Measurements from ENCODE around the gene SLC9A4.

The SLC9A4 gene

GRCh38 chr2:102473020-102473419 is at the start of gene SLC9A4:
Gene SLC9A4, plus strand, starts transcription at chr2:102473226. Its CDS starts 534 bp downstream, at chr2:102473760.
- DNase-seq (peak; percentile 63), ATAC-seq (no peak)

GRCh38 chr2:102423368-102423767 is 49.7 kb upstream of the SLC9A4 start:
- no peak for DNase-seq
- ATAC-seq = no peak

GRCh38 chr2:102424754-102425153 is 48.3 kb upstream of the SLC9A4 start:
- DNase-seq (no peak), ATAC-seq (peak; percentile 50)

DNA sequence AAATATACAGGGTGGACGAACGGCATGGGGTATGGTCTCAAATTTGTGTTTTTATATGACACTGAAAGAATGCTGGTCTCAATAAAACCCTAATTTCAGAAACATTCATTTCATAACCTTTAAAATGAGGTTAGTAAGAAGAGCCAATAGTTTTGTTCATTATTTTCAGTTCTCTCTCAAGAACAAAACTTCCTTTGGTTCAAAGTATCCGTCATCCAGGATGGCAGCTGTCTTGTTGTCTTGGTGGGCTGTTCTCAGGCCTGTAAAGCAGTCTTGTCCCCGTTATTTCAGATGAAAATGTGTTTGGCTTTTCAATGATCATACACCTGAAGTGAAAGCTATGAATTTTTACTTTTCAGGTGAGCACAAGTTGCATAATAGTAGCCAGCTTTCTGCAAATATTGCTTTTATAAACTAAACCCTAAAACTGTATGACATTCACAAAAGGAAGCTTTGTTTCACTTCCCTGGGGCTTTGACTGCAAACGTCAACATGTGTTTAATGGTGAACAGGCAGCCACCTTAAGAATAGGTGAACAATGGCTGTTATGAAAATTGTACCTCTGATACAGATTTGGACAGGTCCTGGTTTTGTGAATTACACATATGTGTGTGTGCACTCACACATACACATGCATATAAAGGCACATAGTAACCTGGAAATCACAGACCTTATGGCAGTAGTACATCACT is 47.4 kb upstream of the SLC9A4 start:
- ATAC-seq (no peak), DNase-seq (no peak)

DNA sequence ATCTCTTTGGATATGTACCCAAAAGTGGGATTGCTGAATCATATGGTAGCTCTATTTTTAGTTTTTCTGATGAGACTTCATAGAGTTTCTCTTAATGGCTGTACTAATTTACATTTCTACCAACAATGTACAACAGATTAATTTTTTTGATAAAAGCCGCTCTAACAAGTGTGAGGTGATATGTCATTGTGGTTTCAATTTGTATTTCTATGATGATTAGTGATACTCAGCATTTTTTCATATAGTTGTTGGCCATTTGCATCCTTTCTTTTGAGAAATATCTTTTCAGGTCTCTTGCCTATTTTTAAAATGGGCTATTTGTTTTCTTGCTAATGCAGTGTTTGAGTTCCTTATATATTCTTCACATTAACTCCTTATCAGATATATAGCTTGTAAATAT is 45.8 kb upstream of the SLC9A4 start:
- no peak for ATAC-seq
- no peak for DNase-seq

DNA sequence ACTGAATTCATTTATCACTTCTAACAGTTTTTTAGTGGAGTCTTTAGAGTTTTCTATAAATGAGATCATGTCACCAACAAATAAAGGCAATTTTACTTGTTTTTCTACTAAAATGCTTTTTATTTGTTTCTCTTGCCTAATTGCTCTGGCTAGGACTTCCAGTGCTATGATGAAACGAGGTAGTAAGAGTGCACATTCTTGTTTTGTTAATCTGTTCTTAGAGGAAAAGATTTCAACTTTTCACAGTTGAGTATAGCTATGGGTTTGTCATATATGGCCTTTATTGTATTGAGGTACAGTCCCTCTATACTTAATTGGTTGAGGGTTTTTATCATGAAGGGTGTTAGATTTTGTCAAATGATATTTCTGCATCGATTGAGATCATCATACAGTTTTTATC is 44.5 kb upstream of the SLC9A4 start:
- DNase-seq (no peak), ATAC-seq (no peak)

GRCh38 chr2:102432386-102432785 is 40.6 kb upstream of the SLC9A4 start:
- DNase-seq = no peak
- ATAC-seq = no peak

DNA sequence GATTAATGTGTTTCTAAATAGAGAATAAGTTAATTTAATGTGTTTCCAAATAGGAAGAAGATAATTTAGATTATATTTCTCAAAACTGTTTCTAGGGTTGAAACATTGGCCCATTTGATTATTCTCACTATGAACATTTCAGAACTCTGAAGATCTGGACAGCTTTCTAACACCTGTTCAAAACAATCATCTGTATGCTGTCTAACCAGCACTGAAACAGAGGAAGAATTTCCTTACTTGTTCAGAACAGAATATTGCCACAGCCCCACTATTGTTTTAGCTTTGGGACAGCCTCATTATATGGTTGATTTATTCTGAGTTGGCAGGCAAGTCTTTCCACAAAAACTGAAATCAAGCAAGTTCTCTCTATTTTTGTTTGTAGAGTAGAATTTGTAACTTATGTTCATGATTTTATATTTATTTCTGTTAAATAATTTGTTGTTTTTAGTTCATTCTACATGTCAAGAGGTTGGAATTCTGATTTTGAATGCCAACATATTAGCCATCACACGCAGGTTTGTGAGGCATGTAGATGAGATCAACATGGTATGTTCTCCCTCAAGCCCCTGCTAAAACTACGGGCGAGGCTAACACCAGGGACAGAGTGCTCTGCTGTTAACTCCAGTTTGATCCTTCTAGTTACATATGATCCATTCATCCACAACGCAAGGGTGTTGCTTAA is 38.9 kb upstream of the SLC9A4 start:
- DNase-seq (no peak), ATAC-seq (no peak)

DNA sequence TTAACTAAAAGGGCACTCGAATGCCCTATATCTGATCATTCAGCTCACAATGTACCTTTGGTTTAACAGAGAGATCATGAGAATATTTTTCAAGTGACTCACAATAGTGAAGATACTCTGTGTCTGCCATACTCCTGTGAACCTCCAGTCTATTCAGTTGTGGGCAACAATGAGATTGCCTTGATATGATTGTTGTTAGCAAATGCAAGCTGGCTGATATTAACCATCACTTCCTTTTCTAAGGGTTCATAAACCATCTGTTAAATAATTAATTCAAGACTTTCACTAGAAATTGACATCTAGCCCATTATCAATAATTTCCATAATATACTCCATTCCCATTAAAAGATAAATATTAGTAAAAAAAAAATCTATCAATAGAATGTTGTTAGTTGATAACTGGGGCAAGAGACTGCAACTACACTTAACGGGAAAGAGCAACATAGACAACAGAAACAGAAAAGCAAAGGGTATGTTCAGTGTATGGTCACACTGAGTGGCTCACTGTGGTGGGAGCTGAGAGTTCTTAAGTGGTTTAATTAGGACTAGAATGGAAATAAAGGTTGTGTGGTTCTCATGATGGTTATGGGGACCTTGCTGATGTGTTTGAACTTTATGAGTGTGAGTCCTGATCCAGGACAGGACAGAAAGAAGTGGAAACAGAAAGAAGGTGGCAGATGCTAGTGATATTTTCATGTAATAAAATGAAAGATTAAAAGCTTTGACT is 38.2 kb upstream of the SLC9A4 start:
- DNase-seq (no peak), ATAC-seq (peak; percentile 70)

GRCh38 chr2:102435741-102436140 is 37.3 kb upstream of the SLC9A4 start:
- DNase-seq (no peak), ATAC-seq (no peak)

DNA sequence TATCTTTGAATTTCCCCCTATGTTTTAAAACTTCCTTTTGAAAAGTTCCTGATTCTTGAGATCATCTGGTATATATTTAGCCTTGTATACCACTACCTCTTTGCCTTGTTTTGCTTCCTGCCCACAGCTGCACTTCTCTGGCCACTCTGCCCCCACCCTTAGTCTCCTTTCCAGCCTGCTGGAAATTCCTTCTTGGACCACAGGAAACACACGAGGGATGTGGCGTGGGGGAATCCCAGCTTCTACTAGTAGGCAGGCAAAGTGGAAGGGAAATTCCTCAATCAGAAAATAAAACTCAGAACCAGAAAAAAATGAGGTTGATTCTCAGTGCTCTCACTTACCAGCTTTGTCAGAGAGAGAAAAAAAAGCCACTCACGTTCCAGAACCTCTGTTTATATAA is 36.7 kb upstream of the SLC9A4 start:
- DNase-seq = peak; percentile 48
- no peak for ATAC-seq

GRCh38 chr2:102437122-102437521 is 35.9 kb upstream of the SLC9A4 start:
- no peak for DNase-seq
- ATAC-seq = peak; percentile 70

- no peak for DNase-seq
- ATAC-seq = peak; percentile 20
Observed at GRCh38 chr2:102438111-102438510, 34.9 kb upstream of the SLC9A4 start.

DNA sequence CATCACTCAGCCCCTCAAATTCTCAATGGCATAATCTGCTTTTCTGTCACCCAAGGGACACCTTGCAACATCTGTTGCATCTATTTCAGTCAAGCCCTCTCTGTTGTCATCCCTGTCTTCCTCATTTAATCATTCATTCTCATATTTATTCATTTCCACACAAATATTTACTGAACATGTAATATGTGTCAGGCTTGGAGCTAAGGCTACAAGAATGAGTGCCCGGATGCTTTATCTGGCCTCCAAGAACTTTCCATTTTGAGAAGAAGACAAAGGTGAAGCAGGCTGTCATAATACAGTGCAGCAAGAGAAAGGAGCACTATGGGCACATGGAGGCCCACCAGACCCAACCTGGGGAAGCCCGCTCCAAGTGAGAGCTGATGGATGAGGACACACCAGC is 34.4 kb upstream of the SLC9A4 start:
- DNase-seq (no peak), ATAC-seq (no peak)

DNA sequence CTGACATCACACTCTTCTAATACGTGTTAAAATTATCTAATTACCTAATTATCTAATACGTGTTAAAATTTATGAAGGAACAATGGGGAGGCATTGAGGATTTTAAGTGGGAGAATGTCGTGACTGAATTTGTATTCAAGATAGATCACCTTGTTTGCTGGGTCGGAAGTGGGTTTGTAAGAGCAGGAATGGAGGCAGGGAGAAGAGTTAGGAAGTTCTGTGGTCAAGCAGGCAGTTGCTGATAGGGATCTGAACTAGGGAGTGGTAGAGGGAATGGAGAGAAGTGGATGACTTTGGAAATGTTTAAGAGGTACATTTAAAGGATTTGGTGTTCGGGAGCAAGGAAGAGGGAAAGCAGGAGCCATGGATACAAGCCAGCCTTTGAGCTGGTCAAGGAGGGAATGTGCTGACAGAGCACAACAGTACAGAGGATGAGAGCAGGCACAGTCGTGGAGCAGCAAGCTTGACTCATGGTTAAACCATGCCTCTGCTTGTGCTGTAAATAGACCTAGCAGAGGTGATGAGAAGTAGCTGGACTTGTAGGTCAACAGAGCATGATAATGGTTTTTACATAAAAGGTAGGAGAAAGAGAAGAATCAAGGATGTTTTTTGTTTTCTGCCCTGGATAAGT is 33.8 kb upstream of the SLC9A4 start:
- DNase-seq = no peak
- no peak for ATAC-seq

DNA sequence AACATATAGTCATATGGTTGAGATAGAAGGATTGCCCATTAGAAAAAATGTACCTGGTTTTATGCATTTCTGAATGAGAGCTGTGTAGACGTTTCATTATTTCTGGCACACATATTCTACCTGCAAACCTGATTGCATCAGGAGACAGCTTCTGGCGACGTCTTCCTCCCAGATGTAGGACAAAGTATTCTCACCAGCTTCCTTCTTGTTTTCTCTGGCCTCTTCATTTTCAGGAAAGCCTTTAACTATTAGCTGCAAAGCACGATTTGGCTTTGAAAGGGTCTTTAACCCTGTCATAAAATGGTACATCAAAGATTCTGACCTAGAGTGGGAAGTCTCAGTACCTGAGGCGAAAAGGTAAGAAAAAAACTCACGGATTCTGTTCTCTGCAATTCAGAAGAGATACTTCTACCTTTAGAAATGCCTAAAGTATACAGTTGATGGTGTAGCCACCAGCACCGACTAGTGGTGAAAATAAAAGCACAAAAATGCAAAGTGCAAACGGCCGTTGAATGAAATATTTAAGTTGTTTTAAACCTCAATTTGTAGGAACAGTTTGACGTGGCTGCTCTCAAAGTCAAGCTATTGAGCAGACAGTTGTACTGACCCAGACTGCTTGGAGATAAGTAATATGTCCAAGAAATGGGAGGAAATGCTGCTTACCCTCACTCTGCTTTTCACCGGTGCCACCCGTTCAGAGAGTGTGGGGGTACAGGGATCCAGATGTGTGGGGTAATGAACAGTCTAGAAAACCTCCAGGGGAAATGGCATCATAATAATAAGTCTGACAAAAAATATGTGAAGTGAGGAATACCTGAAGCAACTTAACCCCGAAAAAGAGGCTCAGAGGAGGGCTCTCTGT is 29.8 kb upstream of the SLC9A4 start:
- DNase-seq = peak; percentile 39
- ATAC-seq = peak; percentile 75

DNA sequence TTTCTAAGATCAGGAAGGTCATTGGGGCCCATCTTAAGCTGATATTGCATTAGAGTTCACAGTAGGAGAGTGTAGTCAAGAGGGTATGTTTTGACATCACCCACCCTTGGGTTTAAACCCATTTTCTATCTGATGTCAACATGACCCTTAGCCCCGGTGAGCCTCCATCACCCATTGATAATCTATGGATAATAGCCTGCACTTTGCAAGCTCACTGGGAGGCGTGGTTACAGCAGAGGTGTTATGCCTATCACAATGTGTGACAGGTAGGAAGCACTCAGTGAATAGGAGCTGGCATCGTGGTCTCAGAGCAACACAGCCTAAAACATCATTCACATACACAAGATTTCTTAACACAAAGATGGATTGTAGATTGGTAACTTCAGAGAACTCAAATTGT is 28.8 kb upstream of the SLC9A4 start:
- DNase-seq = no peak
- ATAC-seq = no peak

GRCh38 chr2:102446936-102447335 is 26.1 kb upstream of the SLC9A4 start:
- DNase-seq (no peak), ATAC-seq (no peak)

DNA sequence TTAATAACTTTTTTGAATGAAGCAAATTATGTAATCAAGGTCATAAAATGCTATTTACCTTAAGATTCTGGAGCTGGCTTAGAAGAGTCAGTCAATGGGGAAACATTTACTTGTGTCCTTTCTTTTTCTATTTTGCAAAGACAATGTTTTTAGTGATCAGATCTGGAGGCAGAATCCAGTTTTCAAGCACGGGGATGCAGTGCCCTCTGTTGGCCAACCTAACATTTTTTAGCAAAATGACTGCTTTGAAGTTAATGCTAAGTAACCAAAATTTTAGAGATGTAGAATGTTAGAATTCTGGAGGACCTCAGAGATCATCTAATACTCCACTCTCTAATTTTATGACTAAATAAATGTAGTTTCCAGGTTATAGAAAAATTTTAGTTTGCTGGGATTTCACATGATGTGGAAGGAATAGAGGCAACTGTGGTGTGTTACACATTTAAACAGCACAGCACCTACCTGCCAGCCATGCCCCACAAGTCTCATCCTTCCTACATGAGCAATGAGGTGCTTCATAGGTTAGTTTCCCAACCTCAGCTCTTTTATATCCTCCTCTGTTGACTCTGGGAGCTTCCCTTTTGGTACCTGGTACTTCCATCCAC is 23.6 kb upstream of the SLC9A4 start:
- ATAC-seq (no peak), DNase-seq (peak; percentile 78)

DNA sequence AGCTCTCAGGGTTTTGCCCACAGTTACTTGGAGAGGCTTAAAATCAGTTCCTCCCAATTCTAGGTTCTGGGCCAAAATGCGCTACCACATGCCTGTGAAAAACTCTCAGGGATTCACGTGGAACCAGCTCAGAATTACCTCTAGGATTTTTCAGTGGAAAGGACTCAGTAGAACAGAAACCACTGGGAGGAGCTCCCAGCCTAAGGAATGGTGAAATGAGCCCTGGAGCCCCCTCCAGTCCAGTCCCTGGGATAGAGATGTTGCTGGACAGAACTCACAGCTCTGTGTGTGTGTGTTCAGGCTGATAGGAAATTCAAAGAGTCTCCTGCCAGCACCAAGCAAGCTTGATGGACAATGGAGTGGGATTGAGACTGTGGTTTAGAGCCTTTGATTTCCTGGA is 21.1 kb upstream of the SLC9A4 start:
- DNase-seq (no peak), ATAC-seq (no peak)

DNA sequence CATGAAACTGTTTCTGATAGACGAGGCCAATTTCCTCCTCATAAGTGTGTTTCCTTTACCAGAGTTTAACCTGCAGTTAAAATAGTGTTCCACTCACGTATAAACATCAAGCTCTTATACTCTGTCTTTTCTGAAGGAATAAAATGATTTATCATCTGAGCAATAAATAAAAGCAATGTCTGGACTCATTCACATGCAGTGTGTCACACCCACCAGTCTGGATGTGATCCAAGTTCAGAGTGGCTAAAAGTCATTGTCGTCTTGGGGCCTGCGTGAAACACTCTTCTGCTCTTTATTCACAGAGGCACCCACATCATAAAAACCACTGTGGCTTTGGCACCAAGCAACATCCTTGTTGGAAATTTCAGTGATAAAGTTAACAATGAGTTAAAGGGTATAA is 19.5 kb upstream of the SLC9A4 start:
- DNase-seq (no peak), ATAC-seq (no peak)

Measured in stimulated activated naive CD8-positive, alpha-beta T cell treated with anti-CD3 and anti-CD28 coated beads, Interleukin-15, Interleukin-2, amounts not matched to agents 100 U/mL and 50 U/mL, for 24 hours (primary cell).